HepG2 (cell line): ENCODE results near the gene RGS13. TPM values are rescaled to one million over a fixed set of nuclear protein-coding genes. Genes with fewer than 3 reads are reported as not detected.
A peak's percentile ranks its signal among the peaks of the same experiment; 100 is the strongest.

ENCODE experiments used
- ARID3A ChIP-seq: IDR thresholded peaks from 2 replicates; pipeline ENCODE4 v1.6.1; 2012; ENCODE audit warnings: low read depth, low read length, improper control_type of control experiment
- DPF2 ChIP-seq: sonication (generic); formaldehyde crosslinking; IDR thresholded peaks from 2 replicates; pipeline ENCODE4 v1.4.0; 2020; ENCODE audit warnings: mild to moderate bottlenecking, low read depth, missing genetic modification reagents, borderline replicate concordance
- FOXK1 ChIP-seq: sonication (generic); formaldehyde crosslinking; IDR thresholded peaks from 2 replicates; pipeline ENCODE4 v1.4.0; 2020; ENCODE audit warnings: low read depth, missing genetic modification reagents, borderline replicate concordance
- GABPA ChIP-seq, 2 experiments: IDR thresholded peaks; 2 replicates each; pipeline ENCODE4 v1.6.1; 2011 to 2016; ENCODE audit warnings: low read depth in 2 of 2, low read length in 1 of 2, missing biosample characterization in 1 of 2, missing genetic modification characterization in 1 of 2
- JUND ChIP-seq: sonication (generic); formaldehyde crosslinking; IDR thresholded peaks from 2 replicates; pipeline ENCODE4 v1.8.0; 2022; ENCODE audit warnings: mild to moderate bottlenecking, missing genetic modification reagents
- MAF1 ChIP-seq: sonication (generic); formaldehyde crosslinking; IDR thresholded peaks from 2 replicates; pipeline ENCODE4 v1.5.0; 2020; ENCODE audit warnings: missing genetic modification reagents, borderline replicate concordance
- MED1 ChIP-seq: sonication (generic); formaldehyde crosslinking; IDR thresholded peaks from 2 replicates; pipeline ENCODE4 v1.4.0; 2020; ENCODE audit warnings: missing genetic modification reagents
- NCOA2 ChIP-seq: sonication (generic); formaldehyde crosslinking; IDR thresholded peaks from 2 replicates; pipeline ENCODE4 v1.8.0; 2022; ENCODE audit warnings: inconsistent platforms
- POLR2AphosphoS2 ChIP-seq: IDR thresholded peaks from 2 replicates; pipeline ENCODE4 v1.6.1; 2011; ENCODE audit warnings: low read depth, low read length, improper control_type of control experiment
- RARA ChIP-seq: IDR thresholded peaks from 2 replicates; pipeline ENCODE4 v1.6.1; 2016; ENCODE audit warnings: missing genetic modification reagents, missing compliant biosample characterization
- RBM22 ChIP-seq: fragments of 200-400 bp; formaldehyde crosslinking; optimal IDR thresholded peaks from 2 replicates; pipeline ENCODE3; 2017; ENCODE audit warnings: mild to moderate bottlenecking, low read length, moderate library complexity
- SAFB2 ChIP-seq: sonication (generic); formaldehyde crosslinking; IDR thresholded peaks from 2 replicates; pipeline ENCODE4 v1.5.1; 2020; ENCODE audit warnings: missing genetic modification reagents, low read depth, mild to moderate bottlenecking, borderline replicate concordance
- SNAPC2 ChIP-seq: sonication (generic); formaldehyde crosslinking; IDR thresholded peaks from 2 replicates; pipeline ENCODE4 v1.8.1; 2022; ENCODE audit warnings: mild to moderate bottlenecking, missing genetic modification reagents
- SRSF4 ChIP-seq: fragments of 200-400 bp; formaldehyde crosslinking; IDR thresholded peaks from one replicate; pipeline ENCODE4 v1.6.1; 2018; ENCODE audit warnings: mild to moderate bottlenecking, low read depth, low read length, moderate library complexity; ENCODE audit not compliant: poor library complexity, severe bottlenecking
- ZBTB34 ChIP-seq: sonication (generic); formaldehyde crosslinking; IDR thresholded peaks from 2 replicates; pipeline ENCODE4 v1.8.0; 2022; ENCODE audit warnings: mild to moderate bottlenecking, missing genetic modification reagents
- ZNF329 ChIP-seq: sonication (generic); formaldehyde crosslinking; IDR thresholded peaks from 2 replicates; pipeline ENCODE4 v1.9.0; 2021; ENCODE audit warnings: low read depth, mild to moderate bottlenecking, missing genetic modification reagents
- ZNF556 ChIP-seq: sonication (generic); formaldehyde crosslinking; IDR thresholded peaks from 2 replicates; pipeline ENCODE4 v1.4.0; 2020; ENCODE audit warnings: mild to moderate bottlenecking, missing genetic modification reagents, borderline replicate concordance
- ZNF780A ChIP-seq: sonication (generic); formaldehyde crosslinking; IDR thresholded peaks from 2 replicates; pipeline ENCODE4 v1.8.0; 2022; ENCODE audit warnings: mild to moderate bottlenecking, missing genetic modification reagents, moderate library complexity
- ZNF879 ChIP-seq: sonication (generic); formaldehyde crosslinking; IDR thresholded peaks from 2 replicates; pipeline ENCODE4 v1.8.1; 2023; ENCODE audit warnings: missing genetic modification reagents
- ZSCAN9 ChIP-seq: IDR thresholded peaks from 2 replicates; pipeline ENCODE4 v1.6.1; 2016; ENCODE audit warnings: borderline replicate concordance
- polyA plus RNA-seq, 8 experiments: library from polyadenylated mRNA; depleted of rRNA in 3 of 8; stranded (reverse) in 7 of 8; unstranded in 1 of 8; fragments of >200 nt; fragmentation: Illumina TruSeq in 4 of 8; extraction: Trizol in 4 of 8; gene quantifications; 2 replicates each; pipeline versions ENCODE4 v1.2.1 to v1.2.3, GENCODE V29; 2011 to 2016; ENCODE audit warnings: low read depth in 4 of 8, missing spikeins in 1 of 8, mixed read lengths in 1 of 8; ENCODE audit not compliant: insufficient read depth in 1 of 8
- total RNA-seq, 5 experiments: library from RNA; depleted of rRNA; stranded (reverse); fragments of >200 nt; fragmentation: Illumina TruSeq; extraction: Trizol; gene quantifications; 2 replicates each; pipeline ENCODE4 v1.2.3, GENCODE V29; 2016; ENCODE audit warnings: low read depth in 1 of 5
- TF ChIP-seq, protein P1 (sequence below): sonication (generic); formaldehyde crosslinking; IDR thresholded peaks from 2 replicates; pipeline ENCODE4 v1.4.0; 2020; ENCODE audit warnings: mild to moderate bottlenecking, missing genetic modification reagents, borderline replicate concordance
- TF ChIP-seq, protein P2 (sequence below): sonication (generic); formaldehyde crosslinking; IDR thresholded peaks from 2 replicates; pipeline ENCODE4 v1.5.0; 2020; ENCODE audit warnings: missing genetic modification reagents

Gene RGS13
- total and polyA plus RNA-seq, 2 of the 13 experiments (the other 11 are each of a cell fraction or from before 2014, with no cell fraction given) = not detected

DNA sequence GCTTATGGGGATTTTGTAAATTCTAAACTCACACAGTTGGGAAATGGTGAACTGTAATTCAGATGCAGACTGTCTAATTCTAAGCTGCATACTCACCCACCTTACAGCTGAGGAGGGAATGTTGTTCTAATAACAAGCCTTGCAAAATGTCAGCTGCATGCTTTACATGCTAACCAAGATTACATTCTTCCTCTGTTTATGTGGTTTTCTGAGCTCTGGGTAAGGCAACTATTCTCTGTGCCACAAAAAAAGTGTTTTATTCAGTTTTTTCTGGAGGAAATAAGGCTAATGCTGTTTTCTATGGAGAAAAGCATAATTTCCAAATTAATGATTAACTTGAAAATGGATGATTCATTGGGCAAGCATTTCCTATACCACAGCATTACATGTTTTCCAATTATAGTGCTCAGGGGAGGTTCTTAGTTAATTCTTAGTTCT is 64.9 kb downstream of the RGS13 start (continued):
- no peak for TF ChIP-seq MAF1 (CRISPR knock-in tag)
- TF ChIP-seq, protein P1, sequence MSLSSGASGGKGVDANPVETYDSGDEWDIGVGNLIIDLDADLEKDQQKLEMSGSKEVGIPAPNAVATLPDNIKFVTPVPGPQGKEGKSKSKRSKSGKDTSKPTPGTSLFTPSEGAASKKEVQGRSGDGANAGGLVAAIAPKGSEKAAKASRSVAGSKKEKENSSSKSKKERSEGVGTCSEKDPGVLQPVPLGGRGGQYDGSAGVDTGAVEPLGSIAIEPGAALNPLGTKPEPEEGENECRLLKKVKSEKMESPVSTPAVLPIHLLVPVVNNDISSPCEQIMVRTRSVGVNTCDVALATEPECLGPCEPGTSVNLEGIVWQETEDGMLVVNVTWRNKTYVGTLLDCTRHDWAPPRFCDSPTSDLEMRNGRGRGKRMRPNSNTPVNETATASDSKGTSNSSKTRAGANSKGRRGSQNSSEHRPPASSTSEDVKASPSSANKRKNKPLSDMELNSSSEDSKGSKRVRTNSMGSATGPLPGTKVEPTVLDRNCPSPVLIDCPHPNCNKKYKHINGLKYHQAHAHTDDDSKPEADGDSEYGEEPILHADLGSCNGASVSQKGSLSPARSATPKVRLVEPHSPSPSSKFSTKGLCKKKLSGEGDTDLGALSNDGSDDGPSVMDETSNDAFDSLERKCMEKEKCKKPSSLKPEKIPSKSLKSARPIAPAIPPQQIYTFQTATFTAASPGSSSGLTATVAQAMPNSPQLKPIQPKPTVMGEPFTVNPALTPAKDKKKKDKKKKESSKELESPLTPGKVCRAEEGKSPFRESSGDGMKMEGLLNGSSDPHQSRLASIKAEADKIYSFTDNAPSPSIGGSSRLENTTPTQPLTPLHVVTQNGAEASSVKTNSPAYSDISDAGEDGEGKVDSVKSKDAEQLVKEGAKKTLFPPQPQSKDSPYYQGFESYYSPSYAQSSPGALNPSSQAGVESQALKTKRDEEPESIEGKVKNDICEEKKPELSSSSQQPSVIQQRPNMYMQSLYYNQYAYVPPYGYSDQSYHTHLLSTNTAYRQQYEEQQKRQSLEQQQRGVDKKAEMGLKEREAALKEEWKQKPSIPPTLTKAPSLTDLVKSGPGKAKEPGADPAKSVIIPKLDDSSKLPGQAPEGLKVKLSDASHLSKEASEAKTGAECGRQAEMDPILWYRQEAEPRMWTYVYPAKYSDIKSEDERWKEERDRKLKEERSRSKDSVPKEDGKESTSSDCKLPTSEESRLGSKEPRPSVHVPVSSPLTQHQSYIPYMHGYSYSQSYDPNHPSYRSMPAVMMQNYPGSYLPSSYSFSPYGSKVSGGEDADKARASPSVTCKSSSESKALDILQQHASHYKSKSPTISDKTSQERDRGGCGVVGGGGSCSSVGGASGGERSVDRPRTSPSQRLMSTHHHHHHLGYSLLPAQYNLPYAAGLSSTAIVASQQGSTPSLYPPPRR = no peak
- TF ChIP-seq RBM22 = no peak
- no peak for TF ChIP-seq DPF2
- no peak for TF ChIP-seq SAFB2
- peak; percentile 61; the same call in 1 of the 2 replicates for TF ChIP-seq NCOA2 (CRISPR knock-in tag)
- peak; percentile 77 for TF ChIP-seq MED1 (CRISPR knock-in tag)
- TF ChIP-seq ZNF780A (CRISPR knock-in tag) = no peak
- no peak for TF ChIP-seq ZNF879
- TF ChIP-seq ZSCAN9 (CRISPR knock-in tag) = no peak
- TF ChIP-seq ZNF556 = no peak
- TF ChIP-seq ZBTB34 (CRISPR knock-in tag) = no peak
- TF ChIP-seq POLR2AphosphoS2 = no peak
- 0 out of 2 replicates have a peak, but pooled peaks have one; percentile 22 for TF ChIP-seq SNAPC2 (CRISPR knock-in tag)
- TF ChIP-seq ZNF329 = no peak
- TF ChIP-seq ARID3A = peak; percentile 87
- no peak for TF ChIP-seq SRSF4
- no peak for TF ChIP-seq GABPA (IDR thresholded peaks at IDR 0.05; ENCODE audit: low read depth, low read length)
- peak; percentile 45; the same call in 1 of the 2 replicates for TF ChIP-seq GABPA (CRISPR knock-in tag; IDR thresholded peaks at IDR 0.05; ENCODE audit: low read depth)
- TF ChIP-seq JUND (CRISPR knock-in tag) = peak; percentile 83
- TF ChIP-seq FOXK1 (CRISPR knock-in tag) = no peak
- peak; percentile 32; the same call in 1 of the 2 replicates for TF ChIP-seq RARA (CRISPR knock-in tag)
- TF ChIP-seq, protein P2, sequence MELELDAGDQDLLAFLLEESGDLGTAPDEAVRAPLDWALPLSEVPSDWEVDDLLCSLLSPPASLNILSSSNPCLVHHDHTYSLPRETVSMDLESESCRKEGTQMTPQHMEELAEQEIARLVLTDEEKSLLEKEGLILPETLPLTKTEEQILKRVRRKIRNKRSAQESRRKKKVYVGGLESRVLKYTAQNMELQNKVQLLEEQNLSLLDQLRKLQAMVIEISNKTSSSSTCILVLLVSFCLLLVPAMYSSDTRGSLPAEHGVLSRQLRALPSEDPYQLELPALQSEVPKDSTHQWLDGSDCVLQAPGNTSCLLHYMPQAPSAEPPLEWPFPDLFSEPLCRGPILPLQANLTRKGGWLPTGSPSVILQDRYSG = no peak
